ENCODE measurements around the gene JPT2.
A peak's percentile ranks its signal among the peaks of the same experiment; 100 is the strongest.
"Not testable (repeated sequence)": the region's sequence is repeated elsewhere in the genome, so short reads cannot be mapped to it uniquely, and the experiment has no call there.

The JPT2 gene

GRCh38 chr16:1677339-1677738 lies 740 bp upstream of the JPT2 start:
- DNase-seq: no peak

GRCh38 chr16:1678500-1679098 lies 520 bp downstream of the JPT2 start:
- DNase-seq: no peak

- DNase-seq: no peak
These were observed 2.3 kb downstream of the JPT2 start for GRCh38 chr16:1680361-1680760.

GRCh38 chr16:1681032-1681431 lies 3.0 kb downstream of the JPT2 start:
- no peak for DNase-seq

- no peak for DNase-seq
These were observed 9.6 kb downstream of the JPT2 start for GRCh38 chr16:1687427-1688316.

- DNase-seq: no peak
These were observed 10.9 kb downstream of the JPT2 start for GRCh38 chr16:1688807-1689560.

GRCh38 chr16:1689853-1690252 lies 11.8 kb downstream of the JPT2 start:
- DNase-seq: no peak

GRCh38 chr16:1690810-1691209 lies 12.7 kb downstream of the JPT2 start:
- DNase-seq: no peak

- DNase-seq: no peak
These were observed 13.2 kb downstream of the JPT2 start for GRCh38 chr16:1691276-1691675.

GRCh38 chr16:1691956-1692355 lies 13.9 kb downstream of the JPT2 start:
- no peak for DNase-seq

- no peak for DNase-seq
These were observed 18.8 kb downstream of the JPT2 start for GRCh38 chr16:1696863-1697262.

- DNase-seq: no peak
These were observed 20.6 kb downstream of the JPT2 start for GRCh38 chr16:1698680-1699079.

- DNase-seq: no peak
These were observed 22.2 kb downstream of the JPT2 start for GRCh38 chr16:1700246-1700645.

- no peak for DNase-seq
These were observed 23.3 kb downstream of the JPT2 start for GRCh38 chr16:1701216-1701878.

- DNase-seq: not testable (repeated sequence)
These were observed 27.2 kb downstream of the JPT2 start for GRCh38 chr16:1705324-1705687.

GRCh38 chr16:1705688-1706385 lies 27.8 kb downstream of the JPT2 start, which contains the start of gene MAPK8IP3:
MAPK8IP3 (plus strand) TSS chr16:1706195; CDS start chr16:1706340, 145 bp downstream.
- peak; percentile 25 for DNase-seq

- DNase-seq: no peak
These were observed 28.5 kb downstream of the JPT2 start for GRCh38 chr16:1706386-1707192.

- DNase-seq: no peak
These were observed 29.2 kb downstream of the JPT2 start for GRCh38 chr16:1707193-1707790.

GRCh38 chr16:1708083-1708767 lies 30.1 kb downstream of the JPT2 start:
- no peak for DNase-seq

- DNase-seq: no peak
These were observed 30.7 kb downstream of the JPT2 start for GRCh38 chr16:1708768-1709180.

GRCh38 chr16:1709356-1709755 lies 31.3 kb downstream of the JPT2 start:
- DNase-seq: no peak

All from NCI-H2081 treated with DMSO at 0.1 percent for 48 hours (cell line).